AG04450 (cell line): ENCODE measurements around the gene ZNF583. TPM values are rescaled to one million over a fixed set of nuclear protein-coding genes. Genes with fewer than 3 reads are reported as not detected.
A peak's percentile ranks its signal among the peaks of the same experiment; 100 is the strongest.

ENCODE experiments used
- CTCF ChIA-PET: fragments of 300-600, 350-600 bp; formaldehyde crosslinking; extraction: SDS; loops from one replicate; lab custom pipeline; 2022; ENCODE audit warnings: antibody characterized with exemption, inconsistent platforms; lab: Charles Lee
- POLR2A ChIA-PET: fragments of 350-600 bp; formaldehyde crosslinking; extraction: SDS; loops from one replicate; lab custom pipeline; 2021; ENCODE audit warnings: antibody characterized with exemption, inconsistent platforms; lab: Yijun Ruan, JAX
- DNase-seq: peaks from one replicate; pipeline ENCODE4 v3.0.0-alpha.2; 2011; ENCODE audit warnings: low read depth, low spot score
- H3K27ac ChIP-seq: one replicate; pipeline ENCODE4 v1.5.1; 2012; ENCODE audit warnings: low read depth, low read length, control low read depth
- H3K27me3 ChIP-seq: one replicate; pipeline ENCODE4 v1.6.0; 2012; ENCODE audit warnings: low read length; ENCODE audit not compliant: control insufficient read depth, insufficient read depth
- H3K4me3 ChIP-seq: 2 replicates; pipeline ENCODE4 v1.5.1; 2011; ENCODE audit warnings: mild to moderate bottlenecking, low read depth, low read length, control low read depth
- H3K9me3 ChIP-seq: 2 replicates; pipeline ENCODE4 v1.5.1; 2012; ENCODE audit warnings: low read length; ENCODE audit not compliant: control insufficient read depth, insufficient read depth
- polyA minus RNA-seq: library from RNA; depleted of rRNA, polyadenylated mRNA; stranded (reverse); fragments of >200 nt; gene quantifications from 2 replicates; pipeline ENCODE4 v1.2.3, GENCODE V29; 2011; rRNA and poly(A)+ RNA removed
- polyA plus RNA-seq: library from polyadenylated mRNA; depleted of rRNA; stranded (reverse); fragments of >200 nt; gene quantifications from 2 replicates; pipeline ENCODE4 v1.2.3, GENCODE V29; 2011; rRNA removed
- TF ChIP-seq, protein P1 (sequence below): IDR thresholded peaks from 2 replicates; pipeline ENCODE4 v1.5.1; 2011; ENCODE audit warnings: low read depth, low read length, control low read depth, inconsistent platforms

The ZNF583 gene
- polyA plus RNA-seq: 4.5 and 6.2 TPM in 2 replicates
- 4.5 and 7.0 TPM in 2 replicates for polyA minus RNA-seq

GRCh38 chr19:56403764-56404704, at the start of gene ZNF583:
TSS of gene ZNF583 (plus strand) at chr19:56404332. CDS start at chr19:56407115, 2,783 bp downstream.
- Histone ChIP-seq H3K27ac (peak within 1 kb of the TSS; percentile 91), H3K4me3 (peak within 1 kb of the TSS; percentile 96), H3K9me3 (peaks cover 40% of the 10 kb centered on the region), H3K27me3 (no peaks in the 10 kb centered on the region)
- DNase-seq: peak; percentile 93
- POLR2A ChIA-PET: interaction anchor here (0.6 to 1.1 kb wide), 7 partner anchors 11 to 1170 kb away, joined by 3 to 5 read pairs (median 3); partner anchors contain the start of genes ZNF582, ZNF71 and ZNF787
- TF ChIP-seq, protein P1, sequence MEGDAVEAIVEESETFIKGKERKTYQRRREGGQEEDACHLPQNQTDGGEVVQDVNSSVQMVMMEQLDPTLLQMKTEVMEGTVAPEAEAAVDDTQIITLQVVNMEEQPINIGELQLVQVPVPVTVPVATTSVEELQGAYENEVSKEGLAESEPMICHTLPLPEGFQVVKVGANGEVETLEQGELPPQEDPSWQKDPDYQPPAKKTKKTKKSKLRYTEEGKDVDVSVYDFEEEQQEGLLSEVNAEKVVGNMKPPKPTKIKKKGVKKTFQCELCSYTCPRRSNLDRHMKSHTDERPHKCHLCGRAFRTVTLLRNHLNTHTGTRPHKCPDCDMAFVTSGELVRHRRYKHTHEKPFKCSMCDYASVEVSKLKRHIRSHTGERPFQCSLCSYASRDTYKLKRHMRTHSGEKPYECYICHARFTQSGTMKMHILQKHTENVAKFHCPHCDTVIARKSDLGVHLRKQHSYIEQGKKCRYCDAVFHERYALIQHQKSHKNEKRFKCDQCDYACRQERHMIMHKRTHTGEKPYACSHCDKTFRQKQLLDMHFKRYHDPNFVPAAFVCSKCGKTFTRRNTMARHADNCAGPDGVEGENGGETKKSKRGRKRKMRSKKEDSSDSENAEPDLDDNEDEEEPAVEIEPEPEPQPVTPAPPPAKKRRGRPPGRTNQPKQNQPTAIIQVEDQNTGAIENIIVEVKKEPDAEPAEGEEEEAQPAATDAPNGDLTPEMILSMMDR: no peak
- CTCF ChIA-PET: interaction anchor here (0.6 to 3.4 kb wide), 2 partner anchors 11 to 900 kb away, joined by 3 to 19 read pairs; partner anchors contain the start of gene ZNF582

DNA sequence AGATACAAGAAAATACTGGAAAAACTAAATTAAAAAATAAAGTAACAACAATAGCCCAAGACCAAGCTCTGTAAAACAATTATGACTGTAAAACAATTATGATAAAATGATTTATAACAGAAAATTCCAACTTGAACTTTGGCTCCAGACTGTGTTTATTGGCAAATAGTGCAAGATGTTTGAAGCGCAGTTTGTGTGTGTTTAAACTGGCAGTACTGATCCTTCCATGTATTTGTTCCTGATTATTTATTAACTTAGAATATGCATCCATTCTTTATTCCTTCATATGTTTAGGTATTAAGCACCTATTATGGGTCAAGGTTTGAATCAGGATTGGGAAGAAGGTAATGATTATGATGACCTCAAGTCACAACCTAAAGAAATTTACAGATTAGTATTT, 48.6 kb upstream of the ZNF583 start:
- Histone ChIP-seq H3K4me3 (no peak overlapping the region), H3K9me3 (no peaks in the 10 kb centered on the region; the same call in 1 of the 2 replicates), H3K27ac (no peak overlapping the region), H3K27me3 (no peaks in the 10 kb centered on the region)
- CTCF ChIA-PET: interaction anchor here (1.5 kb wide), 1 partner anchor 102 kb away, joined by 4 read pairs; no protein-coding TSS in a partner anchor
- no peak for DNase-seq
- TF ChIP-seq, protein P1: no peak
- POLR2A ChIA-PET: no interaction called here

- TF ChIP-seq, protein P1: no peak
These were observed 47.2 kb upstream of the ZNF583 start for GRCh38 chr19:56356944-56357343.

GRCh38 chr19:56360841-56361240, 43.3 kb upstream of the ZNF583 start:
- Histone ChIP-seq H3K27ac (no peak overlapping the region), H3K9me3 (no peaks in the 10 kb centered on the region; the same call in 1 of the 2 replicates), H3K4me3 (no peak overlapping the region), H3K27me3 (no peaks in the 10 kb centered on the region)
- TF ChIP-seq, protein P1: no peak
- ChIA-PET CTCF (interaction anchor here (2.4 kb wide), 1 partner anchor 108 kb away, joined by 7 read pairs; no protein-coding TSS in a partner anchor), POLR2A (no interaction called here)
- DNase-seq: no peak

More at GRCh38 chr19:56356944-56357343, 47.2 kb upstream of the ZNF583 start:
- no peak for DNase-seq
- Histone ChIP-seq H3K9me3 (no peaks in the 10 kb centered on the region; the same call in 1 of the 2 replicates), H3K27me3 (no peaks in the 10 kb centered on the region), H3K4me3 (no peak overlapping the region), H3K27ac (no peak overlapping the region)
- POLR2A ChIA-PET: no interaction called here
- CTCF ChIA-PET: interaction anchor here (1.2 kb wide), 1 partner anchor 9 kb away, joined by 3 read pairs; no protein-coding TSS in a partner anchor
